PC-9 (cell line): ENCODE measurements around the gene LGALS1. TPM values are rescaled to one million over a fixed set of nuclear protein-coding genes. Genes with fewer than 3 reads are reported as not detected.
A peak's percentile ranks its signal among the peaks of the same experiment; 100 is the strongest.

Experiments
- Bru-seq: library from RNA; stranded (reverse); fragments of 400-500 nt; gene quantifications from one replicate; lab custom pipeline; 2021; lab: Mats Ljungman, UMichigan
- BruChase-seq, 2 experiments: library from RNA; stranded (reverse); fragments of 400-500 nt; gene quantifications; one replicate each; lab custom pipeline; 2021; lab: Mats Ljungman, UMichigan
- BruUV-seq: library from RNA; stranded (reverse); fragments of 400-500 nt; replicated peaks from 2 replicates; lab custom pipeline; 2021; lab: Mats Ljungman, UMichigan
- CTCF ChIA-PET: fragments of 300-600 bp; sonication (Branson Sonifier 250); formaldehyde crosslinking; loops from one replicate; lab custom pipeline; 2022; ENCODE audit warnings: antibody characterized with exemption; lab: Charles Lee
- POLR2A ChIA-PET: fragments of 300-600 bp; sonication (Branson Sonifier 250); formaldehyde crosslinking; loops from one replicate; lab custom pipeline; 2022; ENCODE audit warnings: antibody characterized with exemption; ENCODE audit not compliant: unreplicated experiment; lab: Charles Lee
- DNase-seq, 2 experiments: peaks; one replicate each; pipeline versions ENCODE4 v3.0.0 to v3.0.0-alpha.2; 2015 to 2022; ENCODE audit warnings: mixed read lengths in 1 of 2
- H2AFZ ChIP-seq: fragments of 200-600 bp; sonication (generic); 2 replicates; pipeline ENCODE4 v1.8.1; 2017; ENCODE audit warnings: antibody characterized with exemption
- H3F3A ChIP-seq: fragments of 200-600 bp; sonication (generic); 2 replicates; pipeline ENCODE4 v1.8.1; 2017; ENCODE audit warnings: antibody characterized with exemption, mild to moderate bottlenecking, low read depth; ENCODE audit not compliant: insufficient read depth
- H3K27ac ChIP-seq: fragments of 200-600 bp; sonication (generic); 2 replicates; pipeline ENCODE4 v1.6.1; 2016; ENCODE audit warnings: mixed run types
- H3K27me3 ChIP-seq: fragments of 200-600 bp; sonication (generic); 2 replicates; pipeline ENCODE4 v1.6.1; 2016; ENCODE audit warnings: low read depth, mixed run types; ENCODE audit not compliant: insufficient read depth
- H3K36me3 ChIP-seq: fragments of 200-600 bp; sonication (generic); 2 replicates; pipeline ENCODE4 v1.6.1; 2016; ENCODE audit warnings: low read depth, mixed run types
- H3K4me1 ChIP-seq: fragments of 200-600 bp; sonication (generic); replicated peaks from 2 replicates; pipeline ENCODE4 v1.6.1; 2016; ENCODE audit warnings: mixed run types; ENCODE audit not compliant: insufficient read depth
- H3K4me2 ChIP-seq: fragments of 200-600 bp; sonication (generic); 2 replicates; pipeline ENCODE4 v1.6.1; 2017; ENCODE audit warnings: mixed run types
- H3K4me3 ChIP-seq: fragments of 200-600 bp; sonication (generic); 2 replicates; pipeline ENCODE4 v1.6.1; 2016; ENCODE audit warnings: mixed run types
- H3K79me2 ChIP-seq: fragments of 200-600 bp; sonication (generic); 2 replicates; pipeline ENCODE4 v1.6.1; 2017; ENCODE audit warnings: low read depth, mixed run types
- H3K9me2 ChIP-seq: fragments of 200-600 bp; sonication (generic); 2 replicates; pipeline ENCODE4 v1.8.1; 2017; ENCODE audit warnings: mild to moderate bottlenecking; ENCODE audit not compliant: insufficient read depth
- H3K9me3 ChIP-seq: fragments of 200-600 bp; sonication (generic); 2 replicates; pipeline ENCODE4 v1.8.1; 2016; ENCODE audit warnings: low read depth; ENCODE audit not compliant: insufficient read depth
- H4K20me1 ChIP-seq: fragments of 200-600 bp; sonication (generic); 2 replicates; pipeline ENCODE4 v1.8.1; 2017; ENCODE audit not compliant: insufficient read depth
- CTCF ChIP-seq: fragments of 200-600 bp; sonication (generic); conservative IDR thresholded peaks from 2 replicates; pipeline ENCODE4 v1.6.1; 2017; ENCODE audit warnings: mixed run types, antibody characterized with exemption, mild to moderate bottlenecking, moderate library complexity
- EZH2 ChIP-seq: fragments of 200-600 bp; sonication (generic); IDR thresholded peaks from 2 replicates; pipeline ENCODE4 v1.8.0; 2017; ENCODE audit warnings: antibody characterized with exemption, low read depth
- intact Hi-C: fragments of 100-400 bp; cut with micrococcal nuclease; formaldehyde crosslinking; loops from one replicate; pipeline ENCODE4 v1.10.0; 2022; ENCODE audit not compliant: unreplicated experiment
- long read RNA-seq: library from polyadenylated mRNA; stranded (forward); transcript quantifications from one replicate; pipeline ENCODE4 v2.0.0, GENCODE V29; 2022
- total RNA-seq: library from RNA; stranded (reverse); gene quantifications from 2 replicates; pipeline ENCODE4 v1.2.3, GENCODE V29; 2021

Gene LGALS1
- total RNA-seq: 734 and 791 TPM in 2 replicates
- Bru-seq, nascent RNA: percentile 93 among the genes with signal in this experiment
- percentile 90 among the genes with signal in this experiment for BruChase-seq, experiment 1, labeled RNA remaining after a 2-hour chase
- BruChase-seq, experiment 2, labeled RNA remaining after a 6-hour chase: percentile 94 among the genes with signal in this experiment
- long read RNA-seq, transcript LGALS1-201 (4 exons, 560 nt): major isoform, 751 of 821 reads
- long read RNA-seq, partial matches to known transcripts: 20 of 821 reads
- long read RNA-seq, other reads (novel, unspliced or antisense): 45 of 821 reads

- Histone ChIP-seq H3K36me3 (no peaks in the 10 kb centered on the region), H3K79me2 (no peaks in the 10 kb centered on the region), H2AFZ (peak within 1 kb of the TSS; percentile 49; the same call in 1 of the 2 replicates), H3K9me3 (no peaks in the 10 kb centered on the region), H3F3A (peaks cover 43% of the 10 kb centered on the region), H3K27ac (peak within 1 kb of the TSS; percentile 69), H3K4me3 (peak within 1 kb of the TSS; percentile 56), H3K27me3 (no peaks in the 10 kb centered on the region), H3K4me2 (peak within 1 kb of the TSS; percentile 88), H3K4me1 (peaks cover 46% of the 10 kb centered on the region), H3K9me2 (no peaks in the 10 kb centered on the region), H4K20me1 (no peaks in the 10 kb centered on the region)
- intact Hi-C loops: loop anchor here (10.0 kb wide), 1 partner anchor 130 kb away; no protein-coding TSS in a partner anchor
- TF ChIP-seq CTCF (no peak), EZH2 (no peak)
- ChIA-PET CTCF (interaction anchor here (0.6 to 1.5 kb wide), 4 partner anchors 32 to 177 kb away, joined by 3 to 17 read pairs (median 4); no protein-coding TSS in a partner anchor), POLR2A (interaction anchor here (0.5 to 0.9 kb wide), 14 partner anchors 9 to 1534 kb away, joined by 3 to 51 read pairs (median 5); partner anchors contain the start of genes ANKRD54, EIF3L and GGA1)
- no TSS peak for BruUV-seq
- peak; percentile 93 to 97 for DNase-seq
Measured at GRCh38 chr22:37674951-37675929, at the start of gene LGALS1. TSS of gene LGALS1 (plus strand) at chr22:37675636. CDS start at chr22:37675703, 67 bp downstream.

DNA sequence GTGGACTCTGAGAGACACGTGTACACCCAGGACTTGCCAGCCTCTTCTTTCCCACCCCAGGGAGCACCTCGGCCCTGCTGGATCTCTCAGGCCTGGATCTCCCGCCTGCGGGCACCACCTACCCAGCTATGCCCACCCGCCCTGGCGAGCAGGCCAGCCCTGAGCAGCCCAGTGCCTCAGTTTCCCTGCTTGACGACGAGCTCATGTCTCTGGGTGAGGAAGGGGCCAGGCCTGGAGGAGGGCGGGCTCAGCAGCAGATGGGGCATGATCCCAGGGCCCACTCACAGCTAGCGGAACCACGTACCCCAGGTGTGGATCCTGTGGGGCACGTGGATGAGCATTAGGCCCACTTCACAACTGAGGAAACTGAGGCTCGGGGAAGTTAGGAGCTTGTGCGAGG is 49.7 kb upstream of the LGALS1 start:
- Histone ChIP-seq H3K4me3 (no peak overlapping the region), H3F3A (peaks cover 33% of the 10 kb centered on the region), H3K27ac (no peak overlapping the region), H3K9me3 (no peaks in the 10 kb centered on the region), H3K27me3 (no peaks in the 10 kb centered on the region), H3K79me2 (no peaks in the 10 kb centered on the region), H3K4me1 (no peaks in the 10 kb centered on the region), H3K9me2 (no peaks in the 10 kb centered on the region), H3K4me2 (no peak overlapping the region), H2AFZ (no peak overlapping the region), H3K36me3 (peaks cover 28% of the 10 kb centered on the region), H4K20me1 (peaks cover 13% of the 10 kb centered on the region)
- DNase-seq: no peak
- BruUV-seq: no TSS peak
- POLR2A ChIA-PET: interaction anchor here (0.7 kb wide), 1 partner anchor 1064 kb away, joined by 3 read pairs; no protein-coding TSS in a partner anchor
- CTCF ChIA-PET: interaction anchor here (1.0 to 1.1 kb wide), 2 partner anchors 16 to 17 kb away, joined by 3 to 4 read pairs; no protein-coding TSS in a partner anchor
- intact Hi-C loops: no loop called here
- TF ChIP-seq EZH2 (no peak), CTCF (no peak)

- Histone ChIP-seq H3K9me2 (no peaks in the 10 kb centered on the region), H3K79me2 (no peaks in the 10 kb centered on the region), H2AFZ (no peak overlapping the region), H3K4me1 (no peaks in the 10 kb centered on the region), H3K27me3 (no peaks in the 10 kb centered on the region), H3K4me2 (no peak overlapping the region), H3K9me3 (no peaks in the 10 kb centered on the region), H4K20me1 (peaks cover 13% of the 10 kb centered on the region), H3K36me3 (peaks cover 24% of the 10 kb centered on the region), H3F3A (peaks cover 32% of the 10 kb centered on the region), H3K27ac (no peak overlapping the region), H3K4me3 (no peak overlapping the region)
- no TSS peak for BruUV-seq
- no peak for DNase-seq
- intact Hi-C loops: no loop called here
- POLR2A ChIA-PET: interaction anchor here (0.7 kb wide), 1 partner anchor 1065 kb away, joined by 3 read pairs; no protein-coding TSS in a partner anchor
- TF ChIP-seq EZH2 (no peak), CTCF (no peak)
- CTCF ChIA-PET: interaction anchor here (1.0 kb wide), 1 partner anchor 17 kb away, joined by 3 read pairs; no protein-coding TSS in a partner anchor
Measured at GRCh38 chr22:37626144-37626543, 49.3 kb upstream of the LGALS1 start.
